GM23248 (cell line): ENCODE results near the gene CTF1. TPM values are rescaled to one million over a fixed set of nuclear protein-coding genes. Genes with fewer than 3 reads are reported as not detected.

Experiments used
- DNase-seq: peaks from one replicate; pipeline ENCODE4 v3.0.0-alpha.2; 2015
- H2AFZ ChIP-seq: fragments of 200-600 bp; sonication (generic); 2 replicates; pipeline ENCODE4 v1.6.1; 2016; ENCODE audit warnings: antibody characterized with exemption
- H3F3A ChIP-seq: fragments of 200-600 bp; sonication (generic); 2 replicates; pipeline ENCODE4 v1.6.1; 2016; ENCODE audit warnings: mild to moderate bottlenecking, antibody characterized with exemption, mixed run types; ENCODE audit not compliant: insufficient read depth
- H3K27ac ChIP-seq: fragments of 200-600 bp; sonication (generic); 2 replicates; pipeline ENCODE4 v1.5.1; 2016; ENCODE audit warnings: mild to moderate bottlenecking
- H3K27me3 ChIP-seq: fragments of 200-600 bp; sonication (generic); replicated peaks from 2 replicates; pipeline ENCODE4 v1.6.1; 2016; ENCODE audit warnings: mild to moderate bottlenecking; ENCODE audit not compliant: insufficient read depth
- H3K36me3 ChIP-seq: fragments of 200-600 bp; sonication (generic); 2 replicates; pipeline ENCODE4 v1.6.1; 2016; ENCODE audit warnings: low read depth, mild to moderate bottlenecking
- H3K4me1 ChIP-seq: fragments of 200-600 bp; sonication (generic); 2 replicates; pipeline ENCODE4 v1.6.1; 2016; ENCODE audit warnings: mild to moderate bottlenecking; ENCODE audit not compliant: insufficient read depth
- H3K4me2 ChIP-seq: fragments of 200-600 bp; sonication (generic); one replicate; pipeline ENCODE4 v1.6.1; 2016; ENCODE audit warnings: mild to moderate bottlenecking; ENCODE audit not compliant: unreplicated experiment
- H3K4me3 ChIP-seq: fragments of 200-600 bp; sonication (generic); 2 replicates; pipeline ENCODE4 v1.5.1; 2016; ENCODE audit warnings: mild to moderate bottlenecking
- H3K79me2 ChIP-seq: fragments of 200-600 bp; sonication (generic); 2 replicates; pipeline ENCODE4 v1.6.1; 2016; ENCODE audit warnings: mild to moderate bottlenecking; ENCODE audit not compliant: insufficient read depth
- H3K9ac ChIP-seq: fragments of 200-600 bp; sonication (generic); 2 replicates; pipeline ENCODE4 v1.6.1; 2016; ENCODE audit warnings: mild to moderate bottlenecking
- H3K9me2 ChIP-seq: fragments of 200-600 bp; sonication (generic); 2 replicates; pipeline ENCODE4 v1.6.1; 2016; ENCODE audit warnings: mixed run types, mild to moderate bottlenecking, moderate library complexity; ENCODE audit not compliant: insufficient read depth
- H3K9me3 ChIP-seq: fragments of 200-600 bp; sonication (generic); one replicate; pipeline ENCODE4 v1.6.1; 2017; ENCODE audit warnings: low read depth
- H4K20me1 ChIP-seq: fragments of 200-600 bp; sonication (generic); 2 replicates; pipeline ENCODE4 v1.6.0; 2016; ENCODE audit not compliant: insufficient read depth
- EZH2 ChIP-seq: fragments of 200-600 bp; sonication (generic); IDR thresholded peaks from 2 replicates; pipeline ENCODE4 v1.6.1; 2018; ENCODE audit warnings: antibody characterized with exemption, mild to moderate bottlenecking; ENCODE audit not compliant: insufficient read depth, poor library complexity, severe bottlenecking
- EZH2phosphoT487 ChIP-seq: fragments of 200-600 bp; sonication (generic); IDR thresholded peaks from 2 replicates; pipeline ENCODE4 v1.6.1; 2018; ENCODE audit warnings: antibody characterized with exemption, moderate library complexity, mild to moderate bottlenecking, low read depth; ENCODE audit not compliant: insufficient read depth
- WGBS, 2 experiments: methylation state at CpG; one replicate each; pipeline ENCODE4 v1.1.6; 2015 to 2017; ENCODE audit warnings: low lambda C conversion rate in 2 of 2, low coverage in 1 of 2; ENCODE audit errors: missing lambda C conversion rate in 2 of 2; 5-methylcytosine and 5-hydroxymethylcytosine counted together
- in situ Hi-C: fragments of 300-500 bp; cut with MboI; formaldehyde crosslinking; loops from 2 replicates; pipeline ENCODE4 v1.15.0; 2020
- polyA plus RNA-seq: library from polyadenylated mRNA; unstranded; fragments of >200 nt; fragmentation: Nextera tagmentation; extraction: Ambion mirVana; gene quantifications from 2 replicates; pipeline ENCODE4 v1.2.1, GENCODE V29; 2016
- total RNA-seq: library from RNA; depleted of rRNA; stranded (reverse); fragments of >200 nt; shearing (Covaris generic); gene quantifications from 2 replicates; pipeline ENCODE4 v1.2.3, GENCODE V29; 2014

The CTF1 gene
- total and polyA plus RNA-seq, 2 experiments from 2014 or later, result 2.1 to 4.8 TPM

DNA sequence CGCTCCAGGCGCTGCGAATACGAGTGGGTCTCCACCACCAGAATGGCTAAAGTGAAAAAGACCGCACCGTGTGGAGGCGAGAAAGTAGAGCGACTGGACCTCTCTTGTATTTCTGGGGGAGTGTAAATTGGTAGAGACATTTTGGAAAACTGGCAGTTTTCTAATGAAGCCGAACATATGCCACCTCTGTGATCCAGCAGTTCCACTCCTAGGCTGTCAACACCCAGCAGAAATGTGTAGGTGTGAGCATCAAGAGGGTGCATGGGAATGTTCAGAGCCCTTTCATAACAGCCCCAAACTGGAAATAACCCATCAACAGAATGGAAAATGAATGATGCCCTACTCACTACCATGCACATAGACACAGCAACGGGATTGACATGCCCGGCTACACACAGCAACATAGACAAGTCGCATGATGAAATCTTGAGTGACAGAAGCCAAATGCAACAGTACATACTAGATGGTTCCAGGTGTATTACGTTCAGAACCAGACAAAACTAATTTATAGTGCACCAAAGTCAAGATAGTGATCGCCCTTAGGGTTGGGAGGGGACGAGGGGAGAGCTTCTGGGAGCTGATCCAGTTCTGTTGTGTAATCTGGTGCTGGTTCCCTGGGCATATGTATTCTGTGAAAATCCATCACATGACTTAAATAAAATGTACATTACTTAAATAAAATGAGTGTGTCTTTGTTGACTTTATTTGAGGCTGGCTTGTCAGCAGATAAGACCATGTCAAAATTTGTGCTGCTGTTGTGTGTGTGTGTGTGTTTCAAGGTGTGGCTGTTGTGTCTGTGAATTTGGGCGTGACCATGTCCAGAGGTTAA, 1.7 kb upstream of the CTF1 start:
- Histone ChIP-seq H3K9me2 (no peaks in the 10 kb centered on the region), H3K4me2 (peak overlapping the region; percentile 75), H3K27ac (peak overlapping the region; percentile 96), H3K9me3 (no peaks in the 10 kb centered on the region), H4K20me1 (no peaks in the 10 kb centered on the region), H3K4me3 (peak overlapping the region; percentile 86), H3K9ac (peak overlapping the region; percentile 89), H3K4me1 (peaks cover 26% of the 10 kb centered on the region), H3K27me3 (no peaks in the 10 kb centered on the region), H3K79me2 (peaks cover 32% of the 10 kb centered on the region), H3F3A (peaks cover 20% of the 10 kb centered on the region), H3K36me3 (peaks cover 10% of the 10 kb centered on the region; the same call in 1 of the 2 replicates), H2AFZ (peak overlapping the region; percentile 85)
- DNase-seq, result peak; percentile 38
- 30 to 33% methylated on average over 16 of the region's 16 CpGs for WGBS, 2 experiments
- no peak for TF ChIP-seq EZH2phosphoT487
- no peak for TF ChIP-seq EZH2
- in situ Hi-C loops, result no loop called here

GRCh38 chr16:30895627-30896260, 670 bp upstream of the CTF1 start:
- in situ Hi-C loops, result no loop called here
- Histone ChIP-seq H3K36me3 (peaks cover 5% of the 10 kb centered on the region; the same call in 1 of the 2 replicates), H3K9ac (peak overlapping the region; percentile 91), H2AFZ (peak overlapping the region; percentile 93), H3K9me2 (no peaks in the 10 kb centered on the region), H3K27ac (peak overlapping the region; percentile 96), H3K79me2 (peaks cover 29% of the 10 kb centered on the region), H3K4me2 (peak overlapping the region; percentile 95), H3K27me3 (no peaks in the 10 kb centered on the region), H4K20me1 (no peaks in the 10 kb centered on the region), H3K4me3 (peak overlapping the region; percentile 92), H3F3A (peaks cover 20% of the 10 kb centered on the region), H3K9me3 (no peaks in the 10 kb centered on the region), H3K4me1 (peaks cover 26% of the 10 kb centered on the region)
- no peak for DNase-seq
- TF ChIP-seq EZH2phosphoT487 (no peak), EZH2 (no peak)
- WGBS, 2 experiments, result 68 to 71% methylated on average over 31 to 32 of the region's 32 CpGs

- peak overlapping the region; percentile 93 for H2AFZ ChIP-seq
- H3K4me3 ChIP-seq, result peak overlapping the region; percentile 92
- H3K27me3 ChIP-seq, result no peaks in the 10 kb centered on the region
- WGBS, 2 experiments, result 16 to 32% methylated on average over 16 to 31 of the region's 31 CpGs
- H3K79me2 ChIP-seq, result peaks cover 16% of the 10 kb centered on the region
- no peaks in the 10 kb centered on the region for H4K20me1 ChIP-seq
- peaks cover 26% of the 10 kb centered on the region for H3K4me1 ChIP-seq
- peak overlapping the region; percentile 95 for H3K4me2 ChIP-seq
- peak; percentile 97 for DNase-seq
- in situ Hi-C loops, result no loop called here
- H3K9me3 ChIP-seq, result no peaks in the 10 kb centered on the region
- H3F3A ChIP-seq, result peaks cover 26% of the 10 kb centered on the region
- H3K36me3 ChIP-seq, result no peaks in the 10 kb centered on the region
- peak overlapping the region; percentile 91 for H3K9ac ChIP-seq
- H3K27ac ChIP-seq, result peak overlapping the region; percentile 96
- H3K9me2 ChIP-seq, result no peaks in the 10 kb centered on the region
- TF ChIP-seq EZH2phosphoT487 (no peak), EZH2 (no peak)
Measured at GRCh38 chr16:30896889-30897733, 697 bp downstream of the CTF1 start.

- Histone ChIP-seq H3K27ac (no peak overlapping the region), H3K4me1 (peaks cover 20% of the 10 kb centered on the region), H3K9me2 (no peaks in the 10 kb centered on the region), H4K20me1 (no peaks in the 10 kb centered on the region), H3K79me2 (no peaks in the 10 kb centered on the region), H3K9ac (no peak overlapping the region), H2AFZ (no peak overlapping the region), H3K27me3 (no peaks in the 10 kb centered on the region), H3K4me3 (no peak overlapping the region), H3F3A (peaks cover 24% of the 10 kb centered on the region), H3K4me2 (no peak overlapping the region), H3K36me3 (no peaks in the 10 kb centered on the region), H3K9me3 (no peaks in the 10 kb centered on the region)
- WGBS, 2 experiments, result 97 to 100% methylated on average over 2 of the region's 2 CpGs
- in situ Hi-C loops, result no loop called here
- TF ChIP-seq EZH2phosphoT487, result no peak
- TF ChIP-seq EZH2, result no peak
- DNase-seq, result no peak
Measured at GRCh38 chr16:30899794-30900193, 3.4 kb downstream of the CTF1 start.
